Measurements from ENCODE around the gene ZNF850. TPM values are rescaled to one million over a fixed set of nuclear protein-coding genes. Genes with fewer than 3 reads are reported as not detected.

ZNF850 gene
- total RNA-seq, 1 experiment from 2014 or later = 15.3 TPM

DNA sequence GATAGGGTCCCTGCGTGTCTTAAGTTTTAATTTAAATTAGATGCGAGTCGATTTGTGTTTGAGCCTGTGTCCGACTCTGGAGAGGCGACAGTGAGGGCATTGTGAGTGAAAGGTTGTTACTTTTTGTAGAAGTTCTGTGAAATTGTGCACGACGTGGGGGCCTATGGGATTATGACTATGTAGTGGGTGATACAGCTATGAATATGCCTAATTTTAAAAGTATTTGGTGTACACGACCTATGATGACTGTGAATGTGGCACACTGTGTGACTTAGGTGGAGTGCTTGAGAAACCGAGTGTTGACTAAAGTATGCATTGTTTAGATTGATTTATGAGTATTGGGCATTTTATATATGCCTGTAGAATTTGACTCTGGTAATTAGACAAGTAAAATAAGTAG lies 84.5 kb downstream of the ZNF850 start:
- POLR2A ChIA-PET = no interaction called here
- H3K27me3 ChIP-seq (ENCODE audit: control insufficient read depth, insufficient read depth, low read length) = no peaks in the 10 kb centered on the region
- peaks cover 19% of the 10 kb centered on the region for H3K36me3 ChIP-seq (ENCODE audit: control insufficient read depth, insufficient read depth, low read length)
- peaks cover 22% of the 10 kb centered on the region for H3K9me3 ChIP-seq (ENCODE audit: control insufficient read depth, insufficient read depth, low read depth, low read length)
- in situ Hi-C loops (cut with HindIII; ENCODE audit: low pct_unique_long_range_greater_than_20kb, low sequenced_read_pairs) (no loop called here), intact Hi-C loops (cut with micrococcal nuclease; ENCODE audit: unreplicated experiment) (no loop called here)
- peak overlapping the region; percentile 90 for H3K27ac ChIP-seq (ENCODE audit: low read length)
- H3K4me1 ChIP-seq (ENCODE audit: control insufficient read depth, insufficient read depth, low read length) = no peaks in the 10 kb centered on the region; the same call in 1 of the 2 replicates
- BruUV-seq (replicated peaks) = no TSS peak
- DNase-seq (ENCODE audit: low read depth, low spot score) = no peak
- TF ChIP-seq SIN3A (IDR thresholded peaks at IDR 0.05; ENCODE audit: borderline replicate concordance, insufficient read depth, low read depth, low read length) = no peak
- TF ChIP-seq, protein P1, sequence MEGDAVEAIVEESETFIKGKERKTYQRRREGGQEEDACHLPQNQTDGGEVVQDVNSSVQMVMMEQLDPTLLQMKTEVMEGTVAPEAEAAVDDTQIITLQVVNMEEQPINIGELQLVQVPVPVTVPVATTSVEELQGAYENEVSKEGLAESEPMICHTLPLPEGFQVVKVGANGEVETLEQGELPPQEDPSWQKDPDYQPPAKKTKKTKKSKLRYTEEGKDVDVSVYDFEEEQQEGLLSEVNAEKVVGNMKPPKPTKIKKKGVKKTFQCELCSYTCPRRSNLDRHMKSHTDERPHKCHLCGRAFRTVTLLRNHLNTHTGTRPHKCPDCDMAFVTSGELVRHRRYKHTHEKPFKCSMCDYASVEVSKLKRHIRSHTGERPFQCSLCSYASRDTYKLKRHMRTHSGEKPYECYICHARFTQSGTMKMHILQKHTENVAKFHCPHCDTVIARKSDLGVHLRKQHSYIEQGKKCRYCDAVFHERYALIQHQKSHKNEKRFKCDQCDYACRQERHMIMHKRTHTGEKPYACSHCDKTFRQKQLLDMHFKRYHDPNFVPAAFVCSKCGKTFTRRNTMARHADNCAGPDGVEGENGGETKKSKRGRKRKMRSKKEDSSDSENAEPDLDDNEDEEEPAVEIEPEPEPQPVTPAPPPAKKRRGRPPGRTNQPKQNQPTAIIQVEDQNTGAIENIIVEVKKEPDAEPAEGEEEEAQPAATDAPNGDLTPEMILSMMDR (IDR thresholded peaks at IDR 0.05) = no peak
- TF ChIP-seq TCF7L2 (IDR thresholded peaks at IDR 0.05; ENCODE audit: low read depth, low read length) = no peak
- TF ChIP-seq POLR2AphosphoS5 (IDR thresholded peaks at IDR 0.05; ENCODE audit: low read depth, low read length) = no peak
- TF ChIP-seq, protein P2, sequence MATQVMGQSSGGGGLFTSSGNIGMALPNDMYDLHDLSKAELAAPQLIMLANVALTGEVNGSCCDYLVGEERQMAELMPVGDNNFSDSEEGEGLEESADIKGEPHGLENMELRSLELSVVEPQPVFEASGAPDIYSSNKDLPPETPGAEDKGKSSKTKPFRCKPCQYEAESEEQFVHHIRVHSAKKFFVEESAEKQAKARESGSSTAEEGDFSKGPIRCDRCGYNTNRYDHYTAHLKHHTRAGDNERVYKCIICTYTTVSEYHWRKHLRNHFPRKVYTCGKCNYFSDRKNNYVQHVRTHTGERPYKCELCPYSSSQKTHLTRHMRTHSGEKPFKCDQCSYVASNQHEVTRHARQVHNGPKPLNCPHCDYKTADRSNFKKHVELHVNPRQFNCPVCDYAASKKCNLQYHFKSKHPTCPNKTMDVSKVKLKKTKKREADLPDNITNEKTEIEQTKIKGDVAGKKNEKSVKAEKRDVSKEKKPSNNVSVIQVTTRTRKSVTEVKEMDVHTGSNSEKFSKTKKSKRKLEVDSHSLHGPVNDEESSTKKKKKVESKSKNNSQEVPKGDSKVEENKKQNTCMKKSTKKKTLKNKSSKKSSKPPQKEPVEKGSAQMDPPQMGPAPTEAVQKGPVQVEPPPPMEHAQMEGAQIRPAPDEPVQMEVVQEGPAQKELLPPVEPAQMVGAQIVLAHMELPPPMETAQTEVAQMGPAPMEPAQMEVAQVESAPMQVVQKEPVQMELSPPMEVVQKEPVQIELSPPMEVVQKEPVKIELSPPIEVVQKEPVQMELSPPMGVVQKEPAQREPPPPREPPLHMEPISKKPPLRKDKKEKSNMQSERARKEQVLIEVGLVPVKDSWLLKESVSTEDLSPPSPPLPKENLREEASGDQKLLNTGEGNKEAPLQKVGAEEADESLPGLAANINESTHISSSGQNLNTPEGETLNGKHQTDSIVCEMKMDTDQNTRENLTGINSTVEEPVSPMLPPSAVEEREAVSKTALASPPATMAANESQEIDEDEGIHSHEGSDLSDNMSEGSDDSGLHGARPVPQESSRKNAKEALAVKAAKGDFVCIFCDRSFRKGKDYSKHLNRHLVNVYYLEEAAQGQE (IDR thresholded peaks at IDR 0.05; ENCODE audit: insufficient read depth in 1 of 2, low read depth in 2 of 2, low read length in 1 of 2) = no peak
- CTCF ChIA-PET = no interaction called here
- H3K4me3 ChIP-seq (ENCODE audit: low read depth in 2 of 2, low read length in 2 of 2) = peak overlapping the region; percentile 60 to 97
- no peak for ATAC-seq

DNA sequence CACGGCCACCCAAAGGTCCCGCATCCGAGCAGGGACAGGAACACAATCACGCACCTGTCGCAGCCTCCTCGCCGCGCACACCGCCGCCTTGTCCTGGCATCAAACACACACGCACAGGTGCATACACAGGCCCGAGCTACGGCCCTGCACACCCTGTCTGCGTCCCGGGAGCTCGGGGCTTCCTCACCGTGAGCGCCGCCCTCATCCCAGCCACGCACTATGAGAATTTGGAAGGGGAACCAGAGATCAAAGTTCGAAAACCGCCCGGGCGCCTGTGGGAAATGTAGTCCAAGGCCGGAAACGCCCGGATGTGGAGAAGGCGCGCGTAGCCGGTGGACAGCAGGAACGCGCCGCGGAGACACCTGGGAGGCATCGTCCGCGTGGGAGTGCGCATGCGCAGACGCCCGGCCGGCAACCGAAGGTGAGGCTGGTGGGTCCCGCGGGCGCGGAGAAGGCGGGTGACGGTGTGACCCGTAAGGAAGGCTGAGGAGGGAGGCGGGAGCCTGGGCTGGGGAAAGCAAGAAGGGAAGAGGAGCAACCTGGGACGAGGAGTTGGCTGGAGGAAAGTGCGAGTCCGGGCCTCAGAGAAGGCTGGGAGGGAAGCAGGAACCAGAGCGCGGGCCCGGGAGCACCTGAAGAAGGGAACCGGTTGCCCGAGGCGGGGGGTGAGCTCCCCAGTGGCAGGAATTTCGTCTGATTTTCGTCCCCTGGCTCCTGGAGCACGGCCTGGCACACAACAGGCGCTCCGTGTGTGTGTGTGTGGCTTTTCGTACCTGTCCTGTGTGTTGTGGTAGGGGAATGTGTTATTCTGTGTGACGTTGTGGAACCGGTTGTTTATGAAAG lies 85.2 kb downstream of the ZNF850 start, which contains the start of gene ZNF567:
Gene ZNF567, plus strand, starts transcription at position 399 of the 843 bp plus-strand sequence. CDS start 7,256 bp downstream, outside the sequence.
- Histone ChIP-seq H3K4me1 (ENCODE audit: control insufficient read depth, insufficient read depth, low read length) (no peaks in the 10 kb centered on the region; the same call in 1 of the 2 replicates), H3K27ac (ENCODE audit: low read length) (peak within 1 kb of the TSS; percentile 90), H3K36me3 (ENCODE audit: control insufficient read depth, insufficient read depth, low read length) (peaks cover 19% of the 10 kb centered on the region), H3K9me3 (ENCODE audit: control insufficient read depth, insufficient read depth, low read depth, low read length) (peaks cover 22% of the 10 kb centered on the region), H3K27me3 (ENCODE audit: control insufficient read depth, insufficient read depth, low read length) (no peaks in the 10 kb centered on the region), H3K4me3 (ENCODE audit: low read depth in 2 of 2, low read length in 2 of 2) (peak within 1 kb of the TSS; percentile 60 to 97)
- TF ChIP-seq SIN3A (IDR thresholded peaks at IDR 0.05; ENCODE audit: borderline replicate concordance, insufficient read depth, low read depth, low read length) = 0 out of 2 replicates have a peak, but pooled peaks have one; percentile 56
- TF ChIP-seq, protein P1 (IDR thresholded peaks at IDR 0.05) = no peak
- TF ChIP-seq, protein P2 (IDR thresholded peaks at IDR 0.05; ENCODE audit: insufficient read depth in 1 of 2, low read depth in 2 of 2, low read length in 1 of 2) = peak in 1 of 2 experiments; percentile 65; a peak in 1 of 4 replicates
- peak; percentile 97 for TF ChIP-seq POLR2AphosphoS5 (IDR thresholded peaks at IDR 0.05; ENCODE audit: low read depth, low read length)
- TF ChIP-seq TCF7L2 (IDR thresholded peaks at IDR 0.05; ENCODE audit: low read depth, low read length) = peak; percentile 100
- CTCF ChIA-PET = no interaction called here
- in situ Hi-C loops (cut with HindIII; ENCODE audit: low pct_unique_long_range_greater_than_20kb, low sequenced_read_pairs) (no loop called here), intact Hi-C loops (cut with micrococcal nuclease; ENCODE audit: unreplicated experiment) (no loop called here)
- TSS peak; percentile 80 for BruUV-seq (replicated peaks)
- DNase-seq (ENCODE audit: low read depth, low spot score) (peak; percentile 76), ATAC-seq (peak; percentile 98)
- POLR2A ChIA-PET = interaction anchor here (0.7 kb wide), 1 partner anchor 484 kb away, joined by 6 read pairs; no protein-coding TSS in a partner anchor
